HUES6 (cell line): ENCODE data around the gene NME9.

ENCODE experiments used
- H3K27ac ChIP-seq: 2 replicates; pipeline ENCODE4 v1.7.0; 2013; ENCODE audit warnings: low read depth, mild to moderate bottlenecking, low read length, inconsistent platforms
- H3K27me3 ChIP-seq: 2 replicates; pipeline ENCODE4 v1.6.1; 2013; ENCODE audit warnings: low read length; ENCODE audit not compliant: control insufficient read depth, insufficient read depth
- H3K36me3 ChIP-seq: 2 replicates; pipeline ENCODE4 v1.6.1; 2013; ENCODE audit warnings: low read length; ENCODE audit not compliant: control insufficient read depth, insufficient read depth
- H3K4me1 ChIP-seq: 2 replicates; pipeline ENCODE4 v1.6.1; 2013; ENCODE audit warnings: low read length; ENCODE audit not compliant: control insufficient read depth, insufficient read depth
- H3K4me3 ChIP-seq: 2 replicates; pipeline ENCODE4 v1.5.1; 2013; ENCODE audit warnings: low read depth, low read length
- H3K9ac ChIP-seq: one replicate; pipeline ENCODE4 v1.6.1; 2013; ENCODE audit warnings: mild to moderate bottlenecking, low read length
- H3K9me3 ChIP-seq: 2 replicates; pipeline ENCODE4 v1.6.1; 2013; ENCODE audit warnings: low read depth, low read length; ENCODE audit not compliant: control insufficient read depth, insufficient read depth

Gene NME9

DNA sequence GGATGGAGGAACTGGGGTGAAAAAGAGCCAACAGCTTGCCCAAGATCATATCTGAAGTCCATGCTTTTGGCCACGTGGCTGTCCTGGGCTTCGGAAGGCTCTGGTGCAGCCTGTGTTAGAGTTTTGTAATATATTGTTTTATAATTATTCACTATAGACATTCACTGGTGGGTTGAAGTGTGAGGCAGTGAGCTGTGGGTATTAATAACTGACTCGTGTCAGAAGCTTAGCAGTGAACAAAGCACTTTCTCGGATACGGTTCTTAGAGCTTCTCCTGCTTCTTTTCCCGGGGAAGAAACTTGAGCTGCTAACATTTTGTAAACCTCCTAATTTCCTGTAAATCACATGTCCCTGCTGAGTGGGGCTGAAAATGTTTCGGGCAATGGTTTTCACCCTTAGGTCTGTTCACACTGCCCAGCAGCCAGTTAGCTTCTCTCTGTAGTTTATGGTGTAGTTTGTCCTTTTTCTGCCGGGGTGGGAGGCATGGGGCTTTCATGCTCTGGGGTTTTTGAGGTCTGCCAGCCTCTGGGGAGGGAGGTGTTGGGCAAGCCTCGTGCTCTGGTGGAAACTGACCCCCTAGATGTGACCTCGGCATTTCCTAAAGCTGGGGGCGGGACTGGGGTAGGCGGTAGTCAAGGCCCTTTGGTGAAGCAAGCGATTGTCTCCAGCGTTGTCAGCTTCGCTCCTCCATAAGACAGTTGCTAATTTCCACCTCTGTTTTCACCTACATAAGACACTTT is 20.4 kb upstream of the NME9 start:
- H3K27ac ChIP-seq, result no peak overlapping the region

GRCh38 chr3:138348754-138349739 is 19.4 kb upstream of the NME9 start:
- Histone ChIP-seq H3K9me3 (no peaks in the 10 kb centered on the region), H3K36me3 (no peaks in the 10 kb centered on the region), H3K27ac (no peak overlapping the region; the same call in 1 of the 2 replicates), H3K27me3 (no peaks in the 10 kb centered on the region; the same call in 1 of the 2 replicates), H3K9ac (peak overlapping the region; percentile 85), H3K4me3 (peak overlapping the region; percentile 83), H3K4me1 (peaks cover 19% of the 10 kb centered on the region)

More for the DNA sequence above, 20.4 kb upstream of the NME9 start:
- Histone ChIP-seq H3K9ac (no peak overlapping the region), H3K27me3 (no peaks in the 10 kb centered on the region; the same call in 1 of the 2 replicates), H3K36me3 (no peaks in the 10 kb centered on the region), H3K4me1 (peaks cover 19% of the 10 kb centered on the region), H3K4me3 (peak overlapping the region; percentile 83), H3K9me3 (no peaks in the 10 kb centered on the region)

DNA sequence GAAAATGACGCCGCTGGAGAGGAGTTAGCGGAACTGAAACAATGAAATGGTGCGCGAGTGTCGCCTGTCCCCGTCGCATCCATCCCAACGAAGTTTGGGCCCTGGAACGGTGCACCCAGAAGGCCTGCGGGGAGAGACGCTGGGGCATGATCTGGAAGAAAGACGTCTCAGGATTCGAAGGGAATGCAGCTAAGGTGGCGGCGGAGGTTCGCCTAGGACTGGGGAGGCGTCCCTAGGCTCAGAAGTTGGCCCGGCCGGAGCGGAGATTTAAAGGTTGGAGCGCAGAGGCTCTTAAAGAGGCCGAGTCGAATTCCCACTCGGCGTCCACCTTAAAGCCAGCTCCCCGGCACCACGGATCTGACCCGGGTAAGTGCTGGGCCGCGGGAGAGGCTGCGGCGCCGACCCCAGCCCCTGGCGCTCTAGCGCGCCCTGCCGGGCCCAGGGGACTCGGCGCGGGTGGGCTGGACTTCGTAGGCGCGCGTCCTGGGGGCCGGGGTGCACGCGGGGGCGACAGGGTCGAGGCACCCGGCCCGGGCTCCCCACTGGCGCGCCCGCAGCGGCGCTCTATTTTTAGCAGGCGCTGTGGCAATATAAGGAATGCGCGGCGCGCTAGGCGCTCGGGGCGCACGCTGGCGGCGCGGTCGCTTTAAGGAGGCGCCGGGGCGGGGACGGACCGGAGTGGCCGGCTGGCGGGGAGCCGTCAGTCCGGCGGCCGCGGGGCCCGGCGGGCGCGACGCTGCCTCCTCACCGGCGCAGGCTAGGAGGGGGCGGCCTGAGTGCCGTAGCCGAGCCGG is 18.5 kb upstream of the NME9 start, which contains the start of gene MRAS:
TSS of gene MRAS (plus strand) at position 620 of the 794 bp plus-strand sequence. CDS start 24,305 bp downstream, outside the sequence.
- H3K4me1 ChIP-seq, result peaks cover 19% of the 10 kb centered on the region
- H3K27ac ChIP-seq, result peak within 1 kb of the TSS; percentile 48; the same call in 1 of the 2 replicates
- peak within 1 kb of the TSS; percentile 83 for H3K4me3 ChIP-seq

DNA sequence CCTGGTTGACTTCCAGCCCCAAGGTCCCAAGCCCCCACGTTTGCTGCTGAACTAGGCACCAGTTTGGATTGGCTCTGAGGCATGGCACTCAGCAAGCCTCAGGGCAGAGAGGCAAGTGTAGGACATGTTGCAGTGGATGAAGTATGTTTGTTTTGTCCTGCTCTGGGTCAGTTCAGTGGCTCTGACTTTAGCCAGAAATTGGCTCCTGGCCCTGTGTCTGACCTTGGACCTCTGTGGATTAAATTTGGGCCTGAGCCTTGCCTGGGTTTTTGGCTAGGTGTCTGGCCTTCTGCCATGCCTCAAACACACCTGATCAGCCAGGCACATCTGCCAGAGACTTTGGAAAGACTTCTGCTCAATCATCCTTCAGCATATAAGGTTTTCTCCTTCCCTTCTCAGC is 15.1 kb upstream of the NME9 start:
- no peaks in the 10 kb centered on the region for H3K36me3 ChIP-seq
- peaks cover 7% of the 10 kb centered on the region for H3K4me1 ChIP-seq
- H3K27me3 ChIP-seq, result no peaks in the 10 kb centered on the region; the same call in 1 of the 2 replicates
- H3K27ac ChIP-seq, result no peak overlapping the region
- H3K9me3 ChIP-seq, result no peaks in the 10 kb centered on the region
- H3K9ac ChIP-seq, result no peak overlapping the region
- H3K4me3 ChIP-seq, result no peak overlapping the region

More for the DNA sequence above, 18.5 kb upstream of the NME9 start, which contains the start of gene MRAS:
- Histone ChIP-seq H3K27me3 (no peaks in the 10 kb centered on the region; the same call in 1 of the 2 replicates), H3K9ac (peak within 1 kb of the TSS; percentile 85), H3K9me3 (no peaks in the 10 kb centered on the region), H3K36me3 (no peaks in the 10 kb centered on the region)

DNA sequence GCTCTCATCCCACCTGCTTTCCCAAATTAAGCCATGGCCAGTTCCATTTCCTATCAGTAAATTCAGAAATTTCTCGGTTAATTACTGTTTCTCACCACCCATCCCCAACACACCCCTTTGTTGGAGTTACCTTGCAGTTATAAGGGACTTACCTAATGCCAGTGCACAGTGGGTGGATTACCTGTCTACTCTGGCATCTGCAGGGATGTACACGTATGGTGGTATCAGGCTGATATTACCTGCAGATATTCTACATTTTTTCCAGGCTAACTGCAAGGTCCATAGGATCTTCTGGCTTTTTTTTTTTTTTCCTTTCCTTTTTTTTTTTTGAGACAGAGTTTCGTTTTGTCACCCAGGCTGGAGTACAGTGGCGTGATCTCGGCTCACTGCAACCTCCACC is 10.9 kb upstream of the NME9 start:
- Histone ChIP-seq H3K27me3 (no peaks in the 10 kb centered on the region), H3K4me3 (no peak overlapping the region), H3K9ac (no peak overlapping the region), H3K4me1 (peaks cover 22% of the 10 kb centered on the region), H3K36me3 (no peaks in the 10 kb centered on the region), H3K9me3 (no peaks in the 10 kb centered on the region), H3K27ac (no peak overlapping the region)

DNA sequence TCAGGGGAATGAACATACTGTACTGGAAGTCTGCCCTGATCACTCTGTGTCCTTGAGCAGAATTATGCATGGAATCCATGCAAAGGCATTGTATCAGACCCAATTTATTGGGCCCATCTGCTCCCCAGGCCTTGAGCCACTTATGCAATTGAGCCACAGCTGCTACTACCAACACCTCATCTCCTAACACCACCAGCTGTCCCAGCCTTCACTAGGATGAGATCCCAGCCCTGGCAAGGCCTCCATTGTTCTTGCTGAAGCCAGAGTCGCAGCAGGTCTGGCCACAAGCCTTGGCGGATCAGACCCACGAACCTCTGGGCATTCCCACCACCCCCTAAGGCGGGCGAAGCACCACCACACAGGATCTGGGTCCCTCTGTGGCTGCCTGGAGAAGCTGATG is 9.2 kb upstream of the NME9 start:
- H3K4me1 ChIP-seq, result peaks cover 22% of the 10 kb centered on the region
- no peak overlapping the region for H3K9ac ChIP-seq
- H3K27ac ChIP-seq, result no peak overlapping the region
- H3K9me3 ChIP-seq, result no peaks in the 10 kb centered on the region
- H3K36me3 ChIP-seq, result no peaks in the 10 kb centered on the region
- H3K4me3 ChIP-seq, result no peak overlapping the region
- H3K27me3 ChIP-seq, result no peaks in the 10 kb centered on the region

DNA sequence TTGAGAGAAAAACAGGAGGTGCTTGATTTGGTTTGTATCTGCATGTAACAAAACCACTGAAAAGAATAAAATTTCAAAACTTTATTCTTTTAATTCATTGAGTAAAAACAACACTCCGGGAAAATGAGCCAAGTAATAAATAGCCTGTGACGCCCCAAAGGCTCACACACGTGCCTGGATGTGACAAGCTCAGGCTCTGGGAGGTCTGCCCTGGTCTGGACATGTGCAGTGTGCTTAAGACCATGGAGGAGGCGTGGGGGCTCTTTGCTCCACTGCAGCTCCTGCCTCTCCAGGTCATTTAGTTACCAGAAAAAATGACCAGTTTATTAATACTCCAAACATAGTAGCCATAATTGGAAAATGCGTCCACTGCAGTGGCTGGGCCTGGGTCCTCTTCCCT is 8.6 kb upstream of the NME9 start:
- Histone ChIP-seq H3K36me3 (no peaks in the 10 kb centered on the region), H3K27me3 (no peaks in the 10 kb centered on the region), H3K27ac (no peak overlapping the region), H3K9me3 (no peaks in the 10 kb centered on the region), H3K9ac (no peak overlapping the region), H3K4me1 (peaks cover 22% of the 10 kb centered on the region), H3K4me3 (no peak overlapping the region)

DNA sequence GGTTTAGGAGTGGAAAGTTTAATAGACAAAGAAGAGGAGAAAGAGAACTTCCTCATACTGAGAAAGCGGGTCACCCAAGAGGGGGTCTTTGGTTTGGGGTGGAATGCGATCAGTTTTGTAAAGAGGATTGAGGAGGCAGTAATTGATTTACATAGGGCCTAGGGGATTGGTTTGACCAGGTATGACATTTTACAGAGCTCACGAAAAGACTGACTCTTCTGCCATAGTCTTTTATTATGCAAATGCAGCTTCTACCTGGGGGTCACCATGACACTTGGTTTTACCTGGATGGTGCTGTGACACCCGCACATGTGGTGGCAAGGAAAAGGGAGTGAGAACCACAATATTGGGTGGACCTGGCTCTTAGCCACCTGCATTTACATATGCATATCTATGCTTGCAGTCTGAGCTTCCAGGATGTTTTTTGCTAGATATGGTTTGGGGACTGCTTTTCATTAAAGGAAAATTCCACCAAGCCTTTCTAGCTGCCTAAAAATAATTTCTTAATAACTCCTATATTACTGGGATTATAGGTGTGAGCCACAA is 6.9 kb upstream of the NME9 start:
- no peaks in the 10 kb centered on the region for H3K36me3 ChIP-seq
- peaks cover 22% of the 10 kb centered on the region for H3K4me1 ChIP-seq
- no peak overlapping the region for H3K9ac ChIP-seq
- no peaks in the 10 kb centered on the region for H3K27me3 ChIP-seq
- H3K27ac ChIP-seq, result no peak overlapping the region
- H3K4me3 ChIP-seq, result no peak overlapping the region
- H3K9me3 ChIP-seq, result no peaks in the 10 kb centered on the region

DNA sequence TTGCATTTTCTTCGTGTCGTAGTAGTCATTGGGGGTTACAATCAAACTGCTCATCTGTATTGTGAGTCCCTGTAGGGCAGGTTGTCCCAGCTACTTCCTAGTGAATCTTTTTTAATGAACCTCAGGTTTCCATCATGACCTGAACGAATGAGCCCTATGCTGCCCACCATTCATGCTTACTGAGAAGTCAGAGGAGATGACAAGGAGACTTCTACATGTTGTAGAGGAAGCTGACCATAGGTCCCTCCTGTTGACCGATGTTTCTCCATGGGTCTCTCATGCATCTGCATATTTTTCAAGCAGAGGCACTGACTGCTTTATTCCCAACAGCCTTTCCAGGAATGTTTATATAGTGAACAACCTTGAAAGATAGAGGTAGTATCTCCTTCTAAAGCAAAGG is 5.0 kb upstream of the NME9 start:
- Histone ChIP-seq H3K9ac (no peak overlapping the region), H3K27me3 (no peaks in the 10 kb centered on the region), H3K9me3 (no peaks in the 10 kb centered on the region), H3K4me1 (peaks cover 22% of the 10 kb centered on the region), H3K27ac (no peak overlapping the region), H3K4me3 (no peak overlapping the region), H3K36me3 (no peaks in the 10 kb centered on the region)

GRCh38 chr3:138332472-138333073 is 2.9 kb upstream of the NME9 start:
- no peak overlapping the region for H3K4me3 ChIP-seq
- no peaks in the 10 kb centered on the region for H3K36me3 ChIP-seq
- no peaks in the 10 kb centered on the region for H3K27me3 ChIP-seq
- no peak overlapping the region for H3K9ac ChIP-seq
- no peak overlapping the region for H3K27ac ChIP-seq
- H3K9me3 ChIP-seq, result no peaks in the 10 kb centered on the region
- H3K4me1 ChIP-seq, result peaks cover 24% of the 10 kb centered on the region
